PC-9 (cell line): ENCODE results near the gene TRIM61. TPM values are rescaled to one million over a fixed set of nuclear protein-coding genes. Genes with fewer than 3 reads are reported as not detected.
"Not testable (repeated sequence)": the region's sequence is repeated elsewhere in the genome, so short reads cannot be mapped to it uniquely, and the experiment has no call there.

ENCODE experiments used
- Bru-seq: library from RNA; stranded (reverse); fragments of 400-500 nt; gene quantifications from one replicate; lab custom pipeline; 2021; lab: Mats Ljungman, UMichigan
- BruChase-seq, 2 experiments: library from RNA; stranded (reverse); fragments of 400-500 nt; gene quantifications; one replicate each; lab custom pipeline; 2021; lab: Mats Ljungman, UMichigan
- BruUV-seq: library from RNA; stranded (reverse); fragments of 400-500 nt; replicated peaks from 2 replicates; lab custom pipeline; 2021; lab: Mats Ljungman, UMichigan
- CTCF ChIA-PET: fragments of 300-600 bp; sonication (Branson Sonifier 250); formaldehyde crosslinking; loops from one replicate; lab custom pipeline; 2022; ENCODE audit warnings: antibody characterized with exemption; lab: Charles Lee
- POLR2A ChIA-PET: fragments of 300-600 bp; sonication (Branson Sonifier 250); formaldehyde crosslinking; loops from one replicate; lab custom pipeline; 2022; ENCODE audit warnings: antibody characterized with exemption; ENCODE audit not compliant: unreplicated experiment; lab: Charles Lee
- DNase-seq, 2 experiments: peaks; one replicate each; pipeline versions ENCODE4 v3.0.0 to v3.0.0-alpha.2; 2015 to 2022; ENCODE audit warnings: mixed read lengths in 1 of 2
- H2AFZ ChIP-seq: fragments of 200-600 bp; sonication (generic); 2 replicates; pipeline ENCODE4 v1.8.1; 2017; ENCODE audit warnings: antibody characterized with exemption
- H3F3A ChIP-seq: fragments of 200-600 bp; sonication (generic); 2 replicates; pipeline ENCODE4 v1.8.1; 2017; ENCODE audit warnings: antibody characterized with exemption, mild to moderate bottlenecking, low read depth; ENCODE audit not compliant: insufficient read depth
- H3K27ac ChIP-seq: fragments of 200-600 bp; sonication (generic); 2 replicates; pipeline ENCODE4 v1.6.1; 2016; ENCODE audit warnings: mixed run types
- H3K27me3 ChIP-seq: fragments of 200-600 bp; sonication (generic); 2 replicates; pipeline ENCODE4 v1.6.1; 2016; ENCODE audit warnings: low read depth, mixed run types; ENCODE audit not compliant: insufficient read depth
- H3K36me3 ChIP-seq: fragments of 200-600 bp; sonication (generic); 2 replicates; pipeline ENCODE4 v1.6.1; 2016; ENCODE audit warnings: low read depth, mixed run types
- H3K4me1 ChIP-seq: fragments of 200-600 bp; sonication (generic); replicated peaks from 2 replicates; pipeline ENCODE4 v1.6.1; 2016; ENCODE audit warnings: mixed run types; ENCODE audit not compliant: insufficient read depth
- H3K4me2 ChIP-seq: fragments of 200-600 bp; sonication (generic); 2 replicates; pipeline ENCODE4 v1.6.1; 2017; ENCODE audit warnings: mixed run types
- H3K4me3 ChIP-seq: fragments of 200-600 bp; sonication (generic); 2 replicates; pipeline ENCODE4 v1.6.1; 2016; ENCODE audit warnings: mixed run types
- H3K79me2 ChIP-seq: fragments of 200-600 bp; sonication (generic); 2 replicates; pipeline ENCODE4 v1.6.1; 2017; ENCODE audit warnings: low read depth, mixed run types
- H3K9me2 ChIP-seq: fragments of 200-600 bp; sonication (generic); 2 replicates; pipeline ENCODE4 v1.8.1; 2017; ENCODE audit warnings: mild to moderate bottlenecking; ENCODE audit not compliant: insufficient read depth
- H3K9me3 ChIP-seq: fragments of 200-600 bp; sonication (generic); 2 replicates; pipeline ENCODE4 v1.8.1; 2016; ENCODE audit warnings: low read depth; ENCODE audit not compliant: insufficient read depth
- H4K20me1 ChIP-seq: fragments of 200-600 bp; sonication (generic); 2 replicates; pipeline ENCODE4 v1.8.1; 2017; ENCODE audit not compliant: insufficient read depth
- EZH2 ChIP-seq: fragments of 200-600 bp; sonication (generic); IDR thresholded peaks from 2 replicates; pipeline ENCODE4 v1.8.0; 2017; ENCODE audit warnings: antibody characterized with exemption, low read depth
- intact Hi-C: fragments of 100-400 bp; cut with micrococcal nuclease; formaldehyde crosslinking; loops from one replicate; pipeline ENCODE4 v1.10.0; 2022; ENCODE audit not compliant: unreplicated experiment
- long read RNA-seq: library from polyadenylated mRNA; stranded (forward); transcript quantifications from one replicate; pipeline ENCODE4 v2.0.0, GENCODE V29; 2022
- total RNA-seq: library from RNA; stranded (reverse); gene quantifications from 2 replicates; pipeline ENCODE4 v1.2.3, GENCODE V29; 2021
- TF ChIP-seq, protein P1 (sequence below): fragments of 200-600 bp; sonication (generic); conservative IDR thresholded peaks from 2 replicates; pipeline ENCODE4 v1.6.1; 2017; ENCODE audit warnings: mixed run types, antibody characterized with exemption, mild to moderate bottlenecking, moderate library complexity

Gene TRIM61
- 0.61 and 0.70 TPM in 2 replicates for total RNA-seq
- percentile 36 among the genes with signal in this experiment for Bru-seq, nascent RNA
- percentile 28 among the genes with signal in this experiment for BruChase-seq, experiment 1, labeled RNA remaining after a 2-hour chase
- percentile 16 among the genes with signal in this experiment for BruChase-seq, experiment 2, labeled RNA remaining after a 6-hour chase
- long read RNA-seq, partial matches to known transcripts: 1 of 1 reads
- long read RNA-seq, other reads (novel, unspliced or antisense): 0 of 1 reads

DNA sequence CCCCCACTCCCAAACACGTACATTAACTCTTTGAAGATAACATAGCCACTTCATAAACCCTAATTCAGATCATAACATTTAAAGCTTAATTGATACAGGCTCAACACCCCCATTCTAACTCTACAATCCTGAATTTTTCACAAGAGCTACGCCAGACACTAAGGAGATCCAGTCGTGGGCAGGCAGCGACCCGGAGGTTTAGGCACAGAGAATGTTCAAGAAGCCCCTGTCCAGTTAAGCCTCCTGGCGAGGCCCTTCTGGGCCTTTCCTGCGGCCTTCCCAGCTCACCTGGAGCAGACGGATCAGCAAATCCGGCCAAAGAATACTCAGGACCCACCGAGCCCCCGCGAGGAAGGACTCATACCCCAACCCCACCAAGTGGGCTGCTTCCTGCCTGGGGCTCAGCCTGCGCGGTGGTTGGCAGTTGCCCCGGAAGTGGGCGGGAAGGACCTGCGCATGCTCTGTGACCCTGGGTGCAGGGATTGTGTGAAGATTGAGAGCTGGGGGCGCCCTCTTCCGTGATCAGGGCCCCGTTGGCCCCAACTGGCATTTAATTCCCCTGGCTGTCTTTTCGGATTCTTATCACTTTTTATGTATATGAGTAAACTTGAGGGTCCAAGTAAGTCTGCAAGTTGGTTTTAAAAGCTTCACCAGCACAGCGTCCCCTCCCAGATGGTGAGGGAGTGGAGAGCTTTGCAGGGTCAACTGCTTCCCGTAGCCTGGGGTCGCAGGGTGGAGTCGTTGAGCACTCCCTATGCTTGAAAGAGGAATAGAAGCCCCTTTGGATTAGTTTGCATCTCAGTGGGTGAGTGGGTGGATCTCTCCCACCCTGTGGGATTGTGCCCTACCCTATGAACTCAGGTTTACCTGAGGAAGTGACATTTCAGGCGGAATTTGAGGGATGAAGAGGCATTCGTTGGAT is at the start of gene TRIM61:
Gene TRIM61, minus strand, starts transcription at position 415 of the 922 bp plus-strand sequence. CDS start 7,655 bp downstream, outside the sequence.
- H3K27me3 ChIP-seq: no peaks in the 10 kb centered on the region
- H3K27ac ChIP-seq: no peak within 1 kb of the TSS
- H3K4me3 ChIP-seq: peak within 1 kb of the TSS; percentile 44; the same call in 1 of the 2 replicates
- no peaks in the 10 kb centered on the region for H4K20me1 ChIP-seq
- no peaks in the 10 kb centered on the region for H3K36me3 ChIP-seq
- CTCF ChIA-PET: no interaction called here
- no peak for TF ChIP-seq EZH2
- TF ChIP-seq, protein P1, sequence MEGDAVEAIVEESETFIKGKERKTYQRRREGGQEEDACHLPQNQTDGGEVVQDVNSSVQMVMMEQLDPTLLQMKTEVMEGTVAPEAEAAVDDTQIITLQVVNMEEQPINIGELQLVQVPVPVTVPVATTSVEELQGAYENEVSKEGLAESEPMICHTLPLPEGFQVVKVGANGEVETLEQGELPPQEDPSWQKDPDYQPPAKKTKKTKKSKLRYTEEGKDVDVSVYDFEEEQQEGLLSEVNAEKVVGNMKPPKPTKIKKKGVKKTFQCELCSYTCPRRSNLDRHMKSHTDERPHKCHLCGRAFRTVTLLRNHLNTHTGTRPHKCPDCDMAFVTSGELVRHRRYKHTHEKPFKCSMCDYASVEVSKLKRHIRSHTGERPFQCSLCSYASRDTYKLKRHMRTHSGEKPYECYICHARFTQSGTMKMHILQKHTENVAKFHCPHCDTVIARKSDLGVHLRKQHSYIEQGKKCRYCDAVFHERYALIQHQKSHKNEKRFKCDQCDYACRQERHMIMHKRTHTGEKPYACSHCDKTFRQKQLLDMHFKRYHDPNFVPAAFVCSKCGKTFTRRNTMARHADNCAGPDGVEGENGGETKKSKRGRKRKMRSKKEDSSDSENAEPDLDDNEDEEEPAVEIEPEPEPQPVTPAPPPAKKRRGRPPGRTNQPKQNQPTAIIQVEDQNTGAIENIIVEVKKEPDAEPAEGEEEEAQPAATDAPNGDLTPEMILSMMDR: no peak
- POLR2A ChIA-PET: no interaction called here
- H2AFZ ChIP-seq: peak within 1 kb of the TSS; percentile 77
- no peaks in the 10 kb centered on the region for H3F3A ChIP-seq
- H3K79me2 ChIP-seq: no peaks in the 10 kb centered on the region
- H3K4me1 ChIP-seq: no peaks in the 10 kb centered on the region
- intact Hi-C loops: no loop called here
- H3K4me2 ChIP-seq: peak within 1 kb of the TSS; percentile 47
- DNase-seq: no peak
- H3K9me3 ChIP-seq: no peaks in the 10 kb centered on the region
- BruUV-seq: no TSS peak
- no peaks in the 10 kb centered on the region for H3K9me2 ChIP-seq

- H3K9me3 ChIP-seq, intact Hi-C loops, H3K4me1 ChIP-seq, H3K36me3 ChIP-seq, H3K4me2 ChIP-seq, H2AFZ ChIP-seq, CTCF ChIA-PET, H3K79me2 ChIP-seq, POLR2A ChIA-PET, H4K20me1 ChIP-seq, H3K4me3 ChIP-seq, H3K27me3 ChIP-seq, BruUV-seq, H3F3A ChIP-seq, DNase-seq, H3K27ac ChIP-seq, H3K9me2 ChIP-seq: not testable (repeated sequence)
Measured at GRCh38 chr4:165025782-165026181, 48.3 kb upstream of the TRIM61 start.

DNA sequence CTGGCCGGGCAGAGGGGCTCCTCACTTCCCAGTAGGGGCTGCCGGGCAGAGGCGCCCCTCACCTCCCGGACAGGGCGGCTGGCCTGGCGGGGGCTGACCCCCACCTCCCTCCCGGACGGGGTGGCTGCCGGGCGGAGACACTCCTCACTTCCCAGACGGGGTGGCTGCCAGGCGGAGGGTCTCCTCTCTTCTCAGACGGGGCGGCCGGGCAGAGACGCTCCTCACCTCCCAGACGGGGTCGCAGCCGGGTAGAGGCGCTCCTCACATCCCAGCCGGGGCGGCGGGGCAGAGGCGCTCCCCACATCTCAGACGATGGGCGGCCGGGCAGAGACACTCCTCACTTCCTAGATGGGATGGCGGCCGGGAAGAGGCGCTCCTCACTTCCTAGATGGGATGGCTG is 42.5 kb upstream of the TRIM61 start:
- BruUV-seq, H3K9me3 ChIP-seq, H3K27me3 ChIP-seq, H3K36me3 ChIP-seq, intact Hi-C loops, H3K27ac ChIP-seq, DNase-seq, H4K20me1 ChIP-seq, H3F3A ChIP-seq, H2AFZ ChIP-seq, H3K4me2 ChIP-seq, CTCF ChIA-PET, H3K4me1 ChIP-seq, POLR2A ChIA-PET, H3K79me2 ChIP-seq, H3K4me3 ChIP-seq, H3K9me2 ChIP-seq: not testable (repeated sequence)

GRCh38 chr4:165016971-165017370 is 39.5 kb upstream of the TRIM61 start:
- POLR2A ChIA-PET: interaction anchor here (0.5 kb wide), 1 partner anchor 1107 kb away, joined by 5 read pairs; no protein-coding TSS in a partner anchor
- H3K79me2 ChIP-seq: no peaks in the 10 kb centered on the region

More at GRCh38 chr4:165016971-165017370, 39.5 kb upstream of the TRIM61 start:
- BruUV-seq: no TSS peak
- H3K9me2 ChIP-seq: no peaks in the 10 kb centered on the region
- DNase-seq: peak in 1 of 2 experiments; percentile 9
- no peaks in the 10 kb centered on the region for H3F3A ChIP-seq
- H3K4me2 ChIP-seq: no peak overlapping the region
- CTCF ChIA-PET: no interaction called here
- intact Hi-C loops: no loop called here
- no peak overlapping the region for H3K27ac ChIP-seq
- TF ChIP-seq, protein P1: no peak
- no peak for TF ChIP-seq EZH2
- H3K4me3 ChIP-seq: no peak overlapping the region
- H4K20me1 ChIP-seq: no peaks in the 10 kb centered on the region
- H2AFZ ChIP-seq: no peak overlapping the region
- H3K4me1 ChIP-seq: no peaks in the 10 kb centered on the region
- H3K9me3 ChIP-seq: no peaks in the 10 kb centered on the region
- H3K36me3 ChIP-seq: no peaks in the 10 kb centered on the region
- no peaks in the 10 kb centered on the region for H3K27me3 ChIP-seq
